Parathyroid adenoma (tissue), 2 donors: ENCODE results near the gene NCAN.

Experiments
- H2AFZ ChIP-seq: fragments of 300-600 bp; sonication (generic); one replicate; pipeline ENCODE4 v1.7.0; 2017; ENCODE audit warnings: antibody characterized with exemption, mild to moderate bottlenecking
- H3K27ac ChIP-seq: fragments of 300-600 bp; sonication (generic); one replicate; pipeline ENCODE4 v1.7.0; 2017
- H3K27me3 ChIP-seq: fragments of 300-600 bp; sonication (generic); one replicate; pipeline ENCODE4 v1.7.0; 2017; ENCODE audit warnings: low read length; ENCODE audit not compliant: control insufficient read depth, insufficient read depth
- H3K36me3 ChIP-seq: fragments of 300-600 bp; sonication (generic); one replicate; pipeline ENCODE4 v1.7.0; 2017; ENCODE audit warnings: low read length; ENCODE audit not compliant: control insufficient read depth, insufficient read depth
- H3K4me1 ChIP-seq: fragments of 300-600 bp; sonication (generic); one replicate; pipeline ENCODE4 v1.7.0; 2017; ENCODE audit warnings: control low read depth
- H3K4me2 ChIP-seq: fragments of 300-600 bp; sonication (generic); one replicate; pipeline ENCODE4 v1.7.0; 2017; ENCODE audit warnings: low read length
- H3K4me3 ChIP-seq: fragments of 300-600 bp; sonication (generic); one replicate; pipeline ENCODE4 v1.7.0; 2017; ENCODE audit warnings: low read depth, low read length
- H3K79me2 ChIP-seq: fragments of 300-600 bp; sonication (generic); one replicate; pipeline ENCODE4 v1.7.0; 2017; ENCODE audit warnings: control low read depth
- H3K9ac ChIP-seq: fragments of 300-600 bp; sonication (generic); one replicate; pipeline ENCODE4 v1.7.0; 2017; ENCODE audit warnings: mild to moderate bottlenecking
- H3K9me3 ChIP-seq: fragments of 300-600 bp; sonication (generic); one replicate; pipeline ENCODE4 v1.7.0; 2017; ENCODE audit warnings: low read length; ENCODE audit not compliant: control insufficient read depth
- CTCF ChIP-seq: fragments of 300-600 bp; sonication (generic); IDR thresholded peaks from one replicate; pipeline ENCODE4 v1.7.0; 2017; ENCODE audit warnings: antibody characterized with exemption, mild to moderate bottlenecking
- donor health status: primary hyperparathyroidism.

NCAN gene

GRCh38 chr19:19209372-19209771, 2.4 kb upstream of the NCAN start:
- Histone ChIP-seq H3K27ac (no peak overlapping the region), H3K27me3 (peaks cover 7% of the 10 kb centered on the region), H3K4me3 (no peak overlapping the region), H3K9me3 (no peaks in the 10 kb centered on the region), H3K9ac (no peak overlapping the region), H3K4me2 (no peak overlapping the region), H2AFZ (no peak overlapping the region), H3K79me2 (no peaks in the 10 kb centered on the region), H3K4me1 (no peaks in the 10 kb centered on the region), H3K36me3 (no peaks in the 10 kb centered on the region)
- no peak for TF ChIP-seq CTCF

GRCh38 chr19:19212916-19213315, 1.2 kb downstream of the NCAN start:
- no peaks in the 10 kb centered on the region for H3K4me1 ChIP-seq
- no peak for TF ChIP-seq CTCF
- H3K27ac ChIP-seq: no peak overlapping the region

GRCh38 chr19:19213426-19214158, 1.8 kb downstream of the NCAN start:
- Histone ChIP-seq H3K9ac (no peak overlapping the region), H3K4me2 (no peak overlapping the region), H3K27me3 (peaks cover 7% of the 10 kb centered on the region), H3K4me3 (no peak overlapping the region), H3K4me1 (no peaks in the 10 kb centered on the region), H3K9me3 (no peaks in the 10 kb centered on the region), H3K27ac (no peak overlapping the region), H2AFZ (no peak overlapping the region), H3K36me3 (no peaks in the 10 kb centered on the region), H3K79me2 (no peaks in the 10 kb centered on the region)
- TF ChIP-seq CTCF: no peak

More at GRCh38 chr19:19212916-19213315, 1.2 kb downstream of the NCAN start:
- no peaks in the 10 kb centered on the region for H3K9me3 ChIP-seq
- H3K4me2 ChIP-seq: no peak overlapping the region
- no peak overlapping the region for H3K9ac ChIP-seq
- no peaks in the 10 kb centered on the region for H3K79me2 ChIP-seq
- H2AFZ ChIP-seq: no peak overlapping the region
- H3K27me3 ChIP-seq: peaks cover 7% of the 10 kb centered on the region
- no peak overlapping the region for H3K4me3 ChIP-seq
- H3K36me3 ChIP-seq: no peaks in the 10 kb centered on the region

- H3K4me1 ChIP-seq: no peaks in the 10 kb centered on the region
- no peaks in the 10 kb centered on the region for H3K9me3 ChIP-seq
- H3K27ac ChIP-seq: no peak overlapping the region
- no peak overlapping the region for H3K4me2 ChIP-seq
- no peak overlapping the region for H3K9ac ChIP-seq
- no peaks in the 10 kb centered on the region for H3K36me3 ChIP-seq
- H3K79me2 ChIP-seq: no peaks in the 10 kb centered on the region
- no peak overlapping the region for H2AFZ ChIP-seq
- H3K4me3 ChIP-seq: no peak overlapping the region
- no peak for TF ChIP-seq CTCF
- peaks cover 7% of the 10 kb centered on the region for H3K27me3 ChIP-seq
These were observed 2.4 kb downstream of the NCAN start for GRCh38 chr19:19214159-19214490.

GRCh38 chr19:19214892-19215291, 3.1 kb downstream of the NCAN start:
- TF ChIP-seq CTCF: no peak
- no peaks in the 10 kb centered on the region for H3K79me2 ChIP-seq
- no peak overlapping the region for H3K27ac ChIP-seq

More at GRCh38 chr19:19214892-19215291, 3.1 kb downstream of the NCAN start:
- Histone ChIP-seq H3K4me3 (no peak overlapping the region), H3K36me3 (no peaks in the 10 kb centered on the region), H2AFZ (no peak overlapping the region), H3K9ac (no peak overlapping the region), H3K9me3 (no peaks in the 10 kb centered on the region), H3K4me2 (no peak overlapping the region), H3K27me3 (peaks cover 7% of the 10 kb centered on the region), H3K4me1 (no peaks in the 10 kb centered on the region)
